ENCODE results near the gene RAB11FIP4.

DNA sequence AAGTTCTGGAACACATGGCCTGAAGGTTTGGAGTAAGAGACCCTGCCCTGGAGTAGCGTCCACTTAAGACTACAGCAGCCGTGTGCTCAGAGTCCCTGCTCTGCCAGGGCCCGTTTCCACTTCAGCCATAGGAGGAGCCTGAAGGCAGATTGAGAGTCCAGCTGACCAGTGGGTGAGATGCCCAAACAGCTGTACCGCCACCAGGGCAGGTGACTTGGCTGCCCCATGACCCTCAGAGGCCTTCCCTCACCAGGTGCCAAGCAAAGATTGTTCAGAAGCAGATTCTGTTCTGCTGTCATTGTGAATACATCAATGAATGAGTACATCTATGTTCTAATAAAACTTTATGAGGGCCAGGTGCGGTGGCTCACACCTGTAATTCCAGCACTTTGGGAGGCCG lies 178.8 kb downstream of the RAB11FIP4 start:
- TF ChIP-seq EZH2 (IDR thresholded peaks at IDR 0.05; ENCODE audit: insufficient read depth, poor library complexity, severe bottlenecking) (no peak), EZH2phosphoT487 (IDR thresholded peaks at IDR 0.05; ENCODE audit: insufficient read depth, low read depth) (no peak)
